HCT116 (cell line): ENCODE results near the gene INPP5D. TPM values are rescaled to one million over a fixed set of nuclear protein-coding genes. Genes with fewer than 3 reads are reported as not detected.
"Not testable (repeated sequence)": the region's sequence is repeated elsewhere in the genome, so short reads cannot be mapped to it uniquely, and the experiment has no call there.

Source experiments
- ATAC-seq: fragments of 200-7000 bp; cut with Tn5 transposase; 2 replicates; pipeline ENCODE4 v1.9.1; 2020; ENCODE audit warnings: mild to moderate bottlenecking, moderate library complexity
- BruUV-seq: library from RNA; stranded (reverse); fragments of 400-500 nt; replicated peaks from 2 replicates; lab custom pipeline; 2021; lab: Mats Ljungman, UMichigan
- CTCF ChIA-PET: fragments of 300-600 bp; sonication (Branson Sonifier 250); formaldehyde crosslinking; loops from one replicate; lab custom pipeline; 2021; ENCODE audit warnings: antibody characterized with exemption; lab: Charles Lee
- POLR2A ChIA-PET: fragments of 300-600, 350-600 bp; sonication (Branson Sonifier 250); formaldehyde crosslinking; loops from one replicate; lab custom pipeline; 2021; ENCODE audit warnings: antibody characterized with exemption; lab: Charles Lee
- RAD21 ChIA-PET, 2 experiments: fragments of 300-600 bp; sonication (Branson Sonifier 250); formaldehyde crosslinking; loops; one replicate each; lab custom pipeline; 2023; ENCODE audit warnings: low total read pairs in 2 of 2; ENCODE audit not compliant: uncharacterized antibody in 2 of 2, unreplicated experiment in 2 of 2, low non-redundant PET in 1 of 2; lab: Charles Lee
- DNase-seq: peaks from one replicate; pipeline ENCODE4 v3.0.0-alpha.2; 2010; ENCODE audit warnings: low read depth, low spot score
- H2AFZ ChIP-seq: fragments of 200-600 bp; shearing (Covaris generic), sonication (generic); 2 replicates; pipeline ENCODE4 v1.6.1; 2017; ENCODE audit warnings: low read depth, mixed run types, mixed read lengths, antibody characterized with exemption, low read length; ENCODE audit not compliant: poor library complexity, severe bottlenecking
- H3K27ac ChIP-seq: 2 replicates; pipeline ENCODE4 v1.5.1; 2012; ENCODE audit warnings: low read depth, low read length
- H3K27me3 ChIP-seq: fragments of 200-600 bp; sonication (generic); 2 replicates; pipeline ENCODE4 v1.6.1; 2016; ENCODE audit warnings: mixed run types, low read length, mixed read lengths; ENCODE audit not compliant: insufficient read depth
- H3K36me3 ChIP-seq, 2 experiments: fragments of 200-500 bp in 1 of 2; fragments of 200-600 bp in 1 of 2; sonication (Bioruptor generic) in 1 of 2; sonication (generic) in 1 of 2; 2 replicates each; pipeline versions ENCODE4 v1.5.1 to v1.6.1; 2014 to 2016; ENCODE audit warnings: low read length in 2 of 2, inconsistent platforms in 1 of 2, mixed read lengths in 1 of 2, mixed run types in 1 of 2; ENCODE audit not compliant: insufficient read depth in 2 of 2, control insufficient read depth in 1 of 2
- H3K4me1 ChIP-seq, 2 experiments: fragments of 200-600 bp in 1 of 2; sonication (generic) in 1 of 2; 2 replicates each; pipeline versions ENCODE4 v1.5.1 to v1.6.1; 2012 to 2017; ENCODE audit warnings: low read length in 2 of 2, inconsistent platforms in 1 of 2, mild to moderate bottlenecking in 1 of 2, mixed read lengths in 1 of 2, mixed run types in 1 of 2, moderate library complexity in 1 of 2; ENCODE audit not compliant: insufficient read depth in 2 of 2, control insufficient read depth in 1 of 2
- H3K4me2 ChIP-seq: fragments of 200-600 bp; sonication (generic); 2 replicates; pipeline ENCODE4 v1.6.1; 2017; ENCODE audit warnings: mixed run types, low read length, mixed read lengths
- H3K4me3 ChIP-seq, 2 experiments: fragments of 200-600 bp in 1 of 2; sonication (generic) in 1 of 2; replicated peaks in 1 of 2; 2 replicates each; pipeline ENCODE4 v1.5.1; 2011 to 2016; ENCODE audit warnings: low read length in 2 of 2, control low read depth in 1 of 2, low read depth in 1 of 2, mild to moderate bottlenecking in 1 of 2, mixed read lengths in 1 of 2, mixed run types in 1 of 2
- H3K79me2 ChIP-seq: fragments of 200-600 bp; sonication (generic); 2 replicates; pipeline ENCODE4 v1.6.1; 2017; ENCODE audit warnings: mild to moderate bottlenecking, mixed run types, low read length, moderate library complexity, mixed read lengths; ENCODE audit not compliant: insufficient read depth
- H3K9ac ChIP-seq: fragments of 200-600 bp; sonication (generic); 2 replicates; pipeline ENCODE4 v1.6.1; 2016; ENCODE audit warnings: low read length, mixed read lengths
- H3K9me2 ChIP-seq: fragments of 200-600 bp; sonication (generic), shearing (Covaris generic); 2 replicates; pipeline ENCODE4 v1.6.1; 2017; ENCODE audit warnings: mixed run types, mild to moderate bottlenecking, moderate library complexity; ENCODE audit not compliant: insufficient read depth
- H3K9me3 ChIP-seq, 2 experiments: fragments of 200-500 bp in 1 of 2; fragments of 200-600 bp in 1 of 2; sonication (Bioruptor generic) in 1 of 2; sonication (generic) in 1 of 2; 2 replicates each; pipeline ENCODE4 v1.6.1; 2014 to 2017; ENCODE audit warnings: low read length in 2 of 2, mixed read lengths in 2 of 2, inconsistent platforms in 1 of 2, low read depth in 1 of 2, mild to moderate bottlenecking in 1 of 2, mixed run types in 1 of 2, moderate library complexity in 1 of 2; ENCODE audit not compliant: control insufficient read depth in 1 of 2, insufficient read depth in 1 of 2
- H4K20me1 ChIP-seq: fragments of 200-600 bp; sonication (generic), shearing (Covaris generic); 2 replicates; pipeline ENCODE4 v1.6.1; 2017; ENCODE audit warnings: mixed run types, mild to moderate bottlenecking, moderate library complexity; ENCODE audit not compliant: insufficient read depth
- EZH2 ChIP-seq: fragments of 200-600 bp; sonication (generic); IDR thresholded peaks from 2 replicates; pipeline ENCODE4 v1.6.1; 2017; ENCODE audit warnings: antibody characterized with exemption, mixed run types
- EZH2phosphoT487 ChIP-seq: fragments of 200-600 bp; IDR thresholded peaks from 2 replicates; pipeline ENCODE4 v1.6.1; 2018; ENCODE audit warnings: antibody characterized with exemption, borderline replicate concordance
- SIN3A ChIP-seq: IDR thresholded peaks from 2 replicates; pipeline ENCODE4 v1.6.1; 2012; ENCODE audit warnings: low read depth
- YY1 ChIP-seq: IDR thresholded peaks from 2 replicates; pipeline ENCODE4 v1.6.1; 2011; ENCODE audit warnings: low read length, low read depth, moderate library complexity, mild to moderate bottlenecking; ENCODE audit not compliant: insufficient replicate concordance; ENCODE audit errors: extremely low read depth
- ZFX ChIP-seq: fragments of 450-650 bp; IDR thresholded peaks from 2 replicates; pipeline ENCODE4 v1.6.1; 2017
- intact Hi-C: fragments of 100-400 bp; cut with micrococcal nuclease; formaldehyde crosslinking; loops from 2 replicates; pipeline ENCODE4 v1.10.0; 2022
- total RNA-seq: library from RNA; stranded (reverse); gene quantifications from one replicate; pipeline ENCODE4 v1.2.1, GENCODE V29; 2021; ENCODE audit not compliant: unreplicated experiment

INPP5D gene
- total RNA-seq, 1 experiment from 2014 or later = 1.8 TPM

DNA sequence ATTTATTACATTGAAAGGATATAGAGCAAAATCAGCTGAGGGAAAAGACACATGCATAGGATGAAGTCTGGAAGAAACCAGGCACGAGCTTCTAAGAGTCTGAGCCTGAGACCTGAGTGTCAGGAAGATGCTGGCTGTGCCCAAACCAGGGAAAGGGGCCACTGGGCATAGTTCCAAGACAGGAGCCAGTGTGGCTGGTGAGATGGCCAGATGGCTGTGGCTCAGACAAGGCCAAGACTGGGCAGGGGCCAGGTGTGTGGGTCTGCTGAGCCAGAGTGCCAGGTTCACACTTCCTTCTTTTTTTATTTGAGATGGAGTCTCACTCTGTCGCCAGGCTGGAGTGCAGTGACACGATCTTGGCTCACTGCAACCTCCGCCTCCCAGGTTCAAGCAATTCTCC, 95.9 kb downstream of the INPP5D start:
- H3K9me3 ChIP-seq = no peaks in the 10 kb centered on the region
- DNase-seq = no peak
- RAD21 ChIA-PET = no interaction called here
- no TSS peak for BruUV-seq
- CTCF ChIA-PET = no interaction called here
- H3K27me3 ChIP-seq = peaks cover 10% of the 10 kb centered on the region; the same call in 1 of the 2 replicates
- H3K4me3 ChIP-seq = no peak overlapping the region
- no peak overlapping the region for H3K4me2 ChIP-seq
- H3K9ac ChIP-seq = no peak overlapping the region
- H3K9me2 ChIP-seq = no peaks in the 10 kb centered on the region
- no peaks in the 10 kb centered on the region for H3K4me1 ChIP-seq
- H4K20me1 ChIP-seq = no peaks in the 10 kb centered on the region
- ATAC-seq = no peak
- POLR2A ChIA-PET = no interaction called here
- H2AFZ ChIP-seq = no peak overlapping the region
- H3K79me2 ChIP-seq = no peaks in the 10 kb centered on the region
- TF ChIP-seq SIN3A (no peak), EZH2 (no peak), ZFX (no peak), YY1 (no peak), EZH2phosphoT487 (no peak)
- H3K36me3 ChIP-seq = no peaks in the 10 kb centered on the region
- intact Hi-C loops = no loop called here
- H3K27ac ChIP-seq = no peak overlapping the region

DNA sequence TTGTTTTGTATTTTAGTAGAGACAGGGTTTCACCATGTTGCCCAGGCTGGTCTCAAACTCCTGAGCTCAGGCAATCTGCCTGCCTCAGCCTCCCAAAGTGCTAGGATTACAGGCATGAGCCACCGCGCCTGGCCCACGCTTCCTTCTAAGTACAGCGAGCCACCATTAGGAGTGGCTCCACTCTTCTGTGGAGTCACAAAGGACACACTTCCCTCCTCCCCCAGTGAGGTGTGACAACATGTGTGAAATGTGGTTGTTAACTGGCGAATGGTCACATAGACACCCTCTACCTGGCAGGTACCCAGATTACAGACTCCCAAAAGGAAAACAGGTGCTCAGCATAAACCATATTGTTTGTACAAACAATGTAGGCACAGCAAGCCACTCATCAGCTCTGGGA, 96.3 kb downstream of the INPP5D start:
- H3K4me2 ChIP-seq, POLR2A ChIA-PET, BruUV-seq, H3K4me3 ChIP-seq, ATAC-seq, RAD21 ChIA-PET, CTCF ChIA-PET, H2AFZ ChIP-seq, H3K27ac ChIP-seq, H3K27me3 ChIP-seq, H3K9me2 ChIP-seq, H3K9me3 ChIP-seq, H3K79me2 ChIP-seq, H3K4me1 ChIP-seq, H3K36me3 ChIP-seq, intact Hi-C loops, H3K9ac ChIP-seq, H4K20me1 ChIP-seq, DNase-seq: not testable (repeated sequence)
